SU-DHL-6 (cell line): Measurements from ENCODE around the gene SH3BP2.

Experiments used
- CTCF ChIP-seq: fragments of 200-600 bp; sonication (generic); IDR thresholded peaks from one replicate; pipeline ENCODE4 v1.5.1; 2017; ENCODE audit warnings: antibody characterized with exemption, mild to moderate bottlenecking, low read length, moderate library complexity; ENCODE audit not compliant: insufficient read depth, poor library complexity, severe bottlenecking
- EZH2phosphoT487 ChIP-seq: fragments of 200-600 bp; sonication (generic), shearing (Covaris generic); conservative IDR thresholded peaks from 2 replicates; pipeline ENCODE4 v1.6.1; 2018; ENCODE audit warnings: mild to moderate bottlenecking, antibody characterized with exemption, low read length, moderate library complexity, mixed read lengths

- no peak for TF ChIP-seq CTCF
- no peak for TF ChIP-seq EZH2phosphoT487
These were observed 6.5 kb downstream of the SH3BP2 start for GRCh38 chr4:2799224-2799911.
